PC-3 (cell line): ENCODE results near the gene PPM1B. TPM values are rescaled to one million over a fixed set of nuclear protein-coding genes. Genes with fewer than 3 reads are reported as not detected.

Experiments
- ATAC-seq: fragments of 200-7000 bp; cut with Tn5 transposase; 2 replicates; pipeline ENCODE4 v1.9.1; 2020; ENCODE audit warnings: mild to moderate bottlenecking, moderate library complexity
- BruUV-seq: library from RNA; stranded (reverse); fragments of 400-500 nt; replicated peaks from 2 replicates; lab custom pipeline; 2021; lab: Mats Ljungman, UMichigan
- CTCF ChIA-PET: fragments of 300-600 bp; sonication (Branson Sonifier 250); formaldehyde crosslinking; loops from one replicate; lab custom pipeline; 2022; ENCODE audit warnings: antibody characterized with exemption; lab: Charles Lee
- POLR2A ChIA-PET: fragments of 300-600 bp; sonication (Branson Sonifier 250); formaldehyde crosslinking; loops from one replicate; lab custom pipeline; 2022; ENCODE audit warnings: antibody characterized with exemption; ENCODE audit not compliant: unreplicated experiment; lab: Charles Lee
- DNase-seq: peaks from one replicate; pipeline ENCODE4 v3.0.0-alpha.2; 2015
- H2AFZ ChIP-seq: fragments of 300-600 bp; sonication (generic); 2 replicates; pipeline ENCODE4 v1.6.0; 2016; ENCODE audit warnings: antibody characterized with exemption, low read length
- H3F3A ChIP-seq: fragments of 300-600 bp; sonication (generic); one replicate; pipeline ENCODE4 v1.6.0; 2017; ENCODE audit warnings: antibody characterized with exemption, low read length, control low read depth, mild to moderate bottlenecking; ENCODE audit not compliant: unreplicated experiment
- H3K27ac ChIP-seq: fragments of 300-600 bp; sonication (generic); 2 replicates; pipeline ENCODE4 v1.5.1; 2016; ENCODE audit warnings: mild to moderate bottlenecking, low read length
- H3K27me3 ChIP-seq: fragments of 300-600 bp; sonication (generic); 2 replicates; pipeline ENCODE4 v1.6.1; 2016; ENCODE audit warnings: low read length, mixed read lengths
- H3K36me3 ChIP-seq: fragments of 300-600 bp; sonication (generic); 2 replicates; pipeline ENCODE4 v1.6.1; 2016; ENCODE audit warnings: low read depth, mixed run types, low read length, mixed read lengths
- H3K4me1 ChIP-seq: fragments of 300-600 bp; sonication (generic); 2 replicates; pipeline ENCODE4 v1.5.1; 2016; ENCODE audit warnings: low read length; ENCODE audit not compliant: insufficient read depth
- H3K4me2 ChIP-seq: fragments of 300-600 bp; sonication (generic); 2 replicates; pipeline ENCODE4 v1.6.0; 2016; ENCODE audit warnings: low read length
- H3K4me3 ChIP-seq: fragments of 300-600 bp; sonication (generic); 2 replicates; pipeline ENCODE4 v1.5.1; 2016; ENCODE audit warnings: mild to moderate bottlenecking, low read length, mixed read lengths
- H3K79me2 ChIP-seq: fragments of 300-600 bp; sonication (generic); 2 replicates; pipeline ENCODE4 v1.6.1; 2017; ENCODE audit warnings: low read length, mixed read lengths
- H3K9ac ChIP-seq: fragments of 300-600 bp; sonication (generic); 2 replicates; pipeline ENCODE4 v1.6.0; 2016; ENCODE audit warnings: mild to moderate bottlenecking, low read length
- H3K9me2 ChIP-seq: fragments of 300-600 bp; sonication (generic); replicated peaks from 2 replicates; pipeline ENCODE4 v1.6.1; 2016; ENCODE audit warnings: mixed run types, low read length, mixed read lengths
- H3K9me3 ChIP-seq: fragments of 300-600 bp; sonication (generic); 2 replicates; pipeline ENCODE4 v1.6.1; 2016; ENCODE audit warnings: low read length, mixed read lengths
- H4K20me1 ChIP-seq: fragments of 300-600 bp; sonication (generic); 2 replicates; pipeline ENCODE4 v1.6.1; 2016; ENCODE audit warnings: low read length, mixed read lengths
- CTCF ChIP-seq: fragments of 300-600 bp; sonication (generic); conservative IDR thresholded peaks from 2 replicates; pipeline ENCODE4 v1.5.1; 2017; ENCODE audit warnings: antibody characterized with exemption, low read depth, mild to moderate bottlenecking, low read length
- EZH2 ChIP-seq: fragments of 300-600 bp; sonication (generic); IDR thresholded peaks from one replicate; pipeline ENCODE4 v1.6.1; 2017; ENCODE audit warnings: antibody characterized with exemption, mild to moderate bottlenecking, low read length; ENCODE audit not compliant: unreplicated experiment
- EZH2phosphoT487 ChIP-seq: fragments of 300-600 bp; sonication (generic); IDR thresholded peaks from 2 replicates; pipeline ENCODE4 v1.6.1; 2018; ENCODE audit warnings: mild to moderate bottlenecking, antibody characterized with exemption, low read length, borderline replicate concordance
- intact Hi-C: fragments of 100-400 bp; cut with micrococcal nuclease; formaldehyde crosslinking; loops from 2 replicates; pipeline ENCODE4 v1.9.0; 2023
- total RNA-seq: library from RNA; depleted of rRNA; stranded (reverse); fragments of >200 nt; gene quantifications from 2 replicates; pipeline ENCODE4 v1.2.3, GENCODE V29; 2014

PPM1B gene
- total RNA-seq, 1 experiment from 2014 or later, result 17.6 TPM

GRCh38 chr2:44188696-44189095, 20.0 kb downstream of the PPM1B start:
- Histone ChIP-seq H3K4me1 (no peaks in the 10 kb centered on the region), H3K9me3 (no peaks in the 10 kb centered on the region), H3K9ac (no peak overlapping the region), H3K27ac (no peak overlapping the region), H2AFZ (no peak overlapping the region), H3K27me3 (no peaks in the 10 kb centered on the region), H4K20me1 (no peaks in the 10 kb centered on the region), H3K9me2 (no peaks in the 10 kb centered on the region), H3K79me2 (peaks cover 52% of the 10 kb centered on the region), H3F3A (no peaks in the 10 kb centered on the region), H3K4me2 (no peak overlapping the region), H3K36me3 (no peaks in the 10 kb centered on the region), H3K4me3 (no peak overlapping the region)
- POLR2A ChIA-PET, result no interaction called here
- CTCF ChIA-PET, result no interaction called here
- ATAC-seq, result no peak
- intact Hi-C loops, result no loop called here
- TF ChIP-seq EZH2phosphoT487 (no peak), CTCF (no peak), EZH2 (no peak)
- no peak for DNase-seq
- no TSS peak for BruUV-seq

- Histone ChIP-seq H3K4me1 (no peaks in the 10 kb centered on the region), H3F3A (no peaks in the 10 kb centered on the region), H3K9me3 (no peaks in the 10 kb centered on the region), H3K4me3 (no peak overlapping the region), H3K9me2 (no peaks in the 10 kb centered on the region), H3K36me3 (no peaks in the 10 kb centered on the region), H3K27ac (no peak overlapping the region), H2AFZ (no peak overlapping the region), H3K4me2 (no peak overlapping the region), H3K27me3 (no peaks in the 10 kb centered on the region), H3K9ac (no peak overlapping the region), H3K79me2 (peaks cover 52% of the 10 kb centered on the region), H4K20me1 (no peaks in the 10 kb centered on the region)
- ATAC-seq (no peak), DNase-seq (no peak)
- POLR2A ChIA-PET, result no interaction called here
- CTCF ChIA-PET, result no interaction called here
- no peak for TF ChIP-seq EZH2phosphoT487
- TF ChIP-seq EZH2, result no peak
- no peak for TF ChIP-seq CTCF
- intact Hi-C loops, result no loop called here
- no TSS peak for BruUV-seq
Measured at GRCh38 chr2:44189104-44189503, 20.4 kb downstream of the PPM1B start.

- no peak overlapping the region for H3K9ac ChIP-seq
- no peak overlapping the region for H3K27ac ChIP-seq
- peaks cover 40% of the 10 kb centered on the region for H3K79me2 ChIP-seq
- DNase-seq (no peak), ATAC-seq (no peak)
- no peaks in the 10 kb centered on the region for H4K20me1 ChIP-seq
- ChIA-PET POLR2A (no interaction called here), CTCF (no interaction called here)
- TF ChIP-seq CTCF, result no peak
- TF ChIP-seq EZH2phosphoT487, result no peak
- TF ChIP-seq EZH2, result no peak
- BruUV-seq, result no TSS peak
- H2AFZ ChIP-seq, result no peak overlapping the region
- H3K9me2 ChIP-seq, result no peaks in the 10 kb centered on the region
- no peak overlapping the region for H3K4me2 ChIP-seq
- no peaks in the 10 kb centered on the region for H3K4me1 ChIP-seq
- H3F3A ChIP-seq, result no peaks in the 10 kb centered on the region
- intact Hi-C loops, result loop anchor here (5.0 kb wide), 1 partner anchor 42 kb away; no protein-coding TSS in a partner anchor
- no peaks in the 10 kb centered on the region for H3K36me3 ChIP-seq
- no peaks in the 10 kb centered on the region for H3K9me3 ChIP-seq
- no peak overlapping the region for H3K4me3 ChIP-seq
- no peaks in the 10 kb centered on the region for H3K27me3 ChIP-seq
Measured at GRCh38 chr2:44190526-44190925, 21.9 kb downstream of the PPM1B start.
